A549 (cell line): ENCODE results near the gene SYCP2. TPM values are rescaled to one million over a fixed set of nuclear protein-coding genes. Genes with fewer than 3 reads are reported as not detected.

ENCODE experiments used
- ATAC-seq, 2 experiments: fragments of 200-7000 bp in 1 of 2; fragments of >200 bp in 1 of 2; cut with Nextera tagmentation in 1 of 2; cut with Tn5 transposase in 1 of 2; 3 replicates each; pipeline versions ENCODE4 v1.8.0 to v1.9.1; 2018 to 2020; ENCODE audit warnings: mild to moderate bottlenecking in 1 of 2, moderate library complexity in 1 of 2
- CTCF ChIA-PET: fragments of 300-600 bp; sonication (Branson Sonifier 250); formaldehyde crosslinking; extraction: SDS; loops from one replicate; lab custom pipeline; 2021; ENCODE audit warnings: antibody characterized with exemption, inconsistent platforms; lab: Yijun Ruan, JAX
- POLR2A ChIA-PET: fragments of 350-600 bp; formaldehyde crosslinking; extraction: SDS; loops from one replicate; lab custom pipeline; 2021; ENCODE audit warnings: antibody characterized with exemption, inconsistent platforms; lab: Yijun Ruan, JAX
- DNase-seq, 2 experiments: peaks; one replicate each; pipeline versions ENCODE4 v3.0.0 to v3.0.0-alpha.2; 2011 to 2016; ENCODE audit warnings: low read depth in 1 of 2, low spot score in 1 of 2
- FAIRE-seq: peaks from 2 replicates; lab custom pipeline; 2011; peaks lifted over from hg19 to GRCh38; lab: Jason Lieb, UNC
- H3K27ac ChIP-seq, 2 experiments: fragments of >200 bp; sonication (Bioruptor Twin); formaldehyde crosslinking; 3 replicates each; pipeline ENCODE4 v1.5.1; 2016 to 2017
- H3K4me1 ChIP-seq: fragments of >200 bp; sonication (Bioruptor Twin); formaldehyde crosslinking; 3 replicates; pipeline ENCODE4 v1.6.1; 2016
- H3K4me2 ChIP-seq: fragments of >200 bp; sonication (Bioruptor Twin); formaldehyde crosslinking; 3 replicates; pipeline ENCODE4 v1.6.1; 2016
- H3K4me3 ChIP-seq: fragments of >200 bp; sonication (Bioruptor Twin); formaldehyde crosslinking; 3 replicates; pipeline ENCODE4 v1.5.1; 2016
- H3K9me3 ChIP-seq: fragments of >200 bp; sonication (Bioruptor Twin); formaldehyde crosslinking; 3 replicates; pipeline ENCODE4 v1.6.1; 2016
- BCL3 ChIP-seq: fragments of >200 bp; sonication (Bioruptor Twin); formaldehyde crosslinking; IDR thresholded peaks from 3 replicates; pipeline ENCODE4 v1.6.1; 2016
- CBX2 ChIP-seq: fragments of 200-600 bp; sonication (generic); IDR thresholded peaks from 2 replicates; pipeline ENCODE4 v1.6.1; 2016; ENCODE audit warnings: low read depth, mild to moderate bottlenecking, borderline replicate concordance
- CBX8 ChIP-seq: fragments of 200-600 bp; sonication (generic); IDR thresholded peaks from 2 replicates; pipeline ENCODE4 v1.6.1; 2016
- EHMT2 ChIP-seq: fragments of 200-600 bp; sonication (generic); IDR thresholded peaks from 2 replicates; pipeline ENCODE4 v1.6.1; 2016; ENCODE audit warnings: antibody characterized with exemption, low read depth, mild to moderate bottlenecking, moderate library complexity
- ELK1 ChIP-seq: fragments of 150-350 bp; IDR thresholded peaks from 2 replicates; pipeline ENCODE4 v1.6.1; 2014; ENCODE audit warnings: low read depth, mild to moderate bottlenecking, low read length
- ESRRA ChIP-seq: fragments of 150-350 bp; IDR thresholded peaks from 2 replicates; pipeline ENCODE4 v1.6.1; 2014; ENCODE audit warnings: mild to moderate bottlenecking, low read length, borderline replicate concordance
- FOSB ChIP-seq: fragments of 250-450 bp; sonication (Bioruptor Pico); IDR thresholded peaks from 2 replicates; pipeline ENCODE4 v1.5.0; 2020; ENCODE audit warnings: mild to moderate bottlenecking, moderate library complexity
- FOXS1 ChIP-seq: fragments of 250-450 bp; sonication (Bioruptor Pico); IDR thresholded peaks from 2 replicates; pipeline ENCODE4 v1.5.0; 2020; ENCODE audit warnings: mild to moderate bottlenecking, moderate library complexity
- HDAC2 ChIP-seq: fragments of 200-600 bp; sonication (generic); IDR thresholded peaks from 2 replicates; pipeline ENCODE4 v1.6.1; 2016
- HEYL ChIP-seq: fragments of 250-450 bp; sonication (Bioruptor Pico); IDR thresholded peaks from 2 replicates; pipeline ENCODE4 v1.8.0; 2021; ENCODE audit warnings: mild to moderate bottlenecking, moderate library complexity
- MAZ ChIP-seq: fragments of 150-350 bp; IDR thresholded peaks from 2 replicates; pipeline ENCODE4 v1.6.1; 2014; ENCODE audit warnings: antibody characterized with exemption, low read depth, low read length, borderline replicate concordance
- MYC ChIP-seq: IDR thresholded peaks from 2 replicates; pipeline ENCODE4 v1.6.1; 2012; ENCODE audit warnings: mild to moderate bottlenecking, inconsistent platforms, low read length, improper control_type of control experiment, borderline replicate concordance
- NFE2L2 ChIP-seq: fragments of 150-350 bp; conservative IDR thresholded peaks from 2 replicates; pipeline ENCODE4 v1.6.1; 2014; ENCODE audit warnings: low read length
- PHF8 ChIP-seq: fragments of 200-600 bp; sonication (generic); IDR thresholded peaks from 2 replicates; pipeline ENCODE4 v1.6.1; 2016; ENCODE audit warnings: low read depth, mild to moderate bottlenecking, antibody characterized with exemption, moderate library complexity, borderline replicate concordance
- POLR2A ChIP-seq: IDR thresholded peaks from 2 replicates; pipeline ENCODE4 v1.6.1; 2012; ENCODE audit warnings: mild to moderate bottlenecking, low read length
- RARB ChIP-seq: fragments of 250-450 bp; sonication (Bioruptor Pico); IDR thresholded peaks from 2 replicates; pipeline ENCODE4 v1.8.0; 2021; ENCODE audit warnings: mild to moderate bottlenecking, moderate library complexity
- RCOR1 ChIP-seq: fragments of 150-350 bp; IDR thresholded peaks from 2 replicates; pipeline ENCODE4 v1.6.1; 2014; ENCODE audit warnings: antibody characterized with exemption, low read length, low read depth
- RFX5 ChIP-seq: fragments of 450-650 bp; IDR thresholded peaks from 2 replicates; pipeline ENCODE4 v1.7.1; 2014; ENCODE audit warnings: antibody characterized with exemption, mild to moderate bottlenecking, moderate library complexity
- RNF2 ChIP-seq: fragments of 200-600 bp; sonication (generic); IDR thresholded peaks from 2 replicates; pipeline ENCODE4 v1.6.1; 2016; ENCODE audit warnings: low read depth, mild to moderate bottlenecking, antibody characterized with exemption, moderate library complexity, borderline replicate concordance
- SMC3 ChIP-seq: fragments of >200 bp; sonication (Bioruptor Twin); formaldehyde crosslinking; IDR thresholded peaks from 3 replicates; pipeline ENCODE4 v1.6.1; 2018; ENCODE audit warnings: inconsistent platforms
- SREBF2 ChIP-seq: fragments of 450-650 bp; IDR thresholded peaks from 2 replicates; pipeline ENCODE4 v1.6.1; 2014; ENCODE audit warnings: mild to moderate bottlenecking, moderate library complexity
- USF2 ChIP-seq: fragments of 450-650 bp; IDR thresholded peaks from 2 replicates; pipeline ENCODE4 v1.6.1; 2014; ENCODE audit warnings: antibody characterized with exemption
- ZFP36 ChIP-seq: fragments of 450-650 bp; IDR thresholded peaks from 2 replicates; pipeline ENCODE4 v1.6.1; 2014; ENCODE audit warnings: borderline replicate concordance; ENCODE audit not compliant: partially characterized antibody
- WGBS: methylation state at CpG from one replicate; pipeline ENCODE4 v1.1.6; 2017; ENCODE audit errors: missing lambda C conversion rate; 5-methylcytosine and 5-hydroxymethylcytosine counted together
- polyA plus RNA-seq, 4 experiments: library from polyadenylated mRNA; depleted of rRNA in 3 of 4; stranded (reverse); fragments of >200 nt; fragmentation: RNase III in 1 of 4; extraction: RNeasy Plus Mini Kit Qiagen cat#74134 plus additional on column Dnase treatment in 1 of 4; gene quantifications; 2 replicates in 3 of 4; 3 replicates in 1 of 4; pipeline ENCODE4 v1.2.3, GENCODE V29; 2011 to 2017
- TF ChIP-seq, protein P1 (sequence below): IDR thresholded peaks from 2 replicates; pipeline ENCODE4 v1.6.1; 2012
- TF ChIP-seq, protein P2 (sequence below): fragments of 200-600 bp; sonication (generic); IDR thresholded peaks from 2 replicates; pipeline ENCODE4 v1.6.1; 2016; ENCODE audit warnings: antibody characterized with exemption, mild to moderate bottlenecking, moderate library complexity
- TF ChIP-seq, protein P3 (sequence below): fragments of 250-450 bp; sonication (Bioruptor Pico); IDR thresholded peaks from 2 replicates; pipeline ENCODE4 v1.5.0; 2020; ENCODE audit warnings: low read depth, mild to moderate bottlenecking, moderate library complexity

SYCP2 gene
- polyA plus RNA-seq, 2 of the 4 experiments (the other 2 are of a cell fraction), result 0.52 to 2.1 TPM

DNA sequence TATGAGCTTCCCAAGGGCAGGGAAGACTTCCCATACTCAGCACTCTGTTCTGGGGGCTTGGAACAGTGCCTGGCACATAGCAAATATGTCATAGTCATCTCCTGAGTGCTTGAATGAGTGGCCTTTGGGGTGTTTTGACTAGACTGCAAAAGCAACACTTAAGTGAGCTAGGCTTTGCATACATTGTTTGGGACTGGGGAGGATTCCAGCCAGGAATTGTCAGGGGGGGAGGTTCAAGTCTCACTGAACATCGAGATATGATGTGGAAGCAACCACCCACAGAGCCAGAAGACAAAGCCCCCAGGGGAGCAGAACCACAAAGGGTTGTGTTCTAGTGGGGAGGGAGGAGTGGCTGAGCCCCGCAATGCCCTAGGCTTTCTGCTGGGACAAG, 98.4 kb downstream of the SYCP2 start:
- TF ChIP-seq PHF8 (no peak), ESRRA (no peak), RCOR1 (no peak), CBX2 (no peak), HEYL (no peak), MAZ (no peak), SREBF2 (no peak), RNF2 (no peak), BCL3 (no peak), POLR2A (no peak)
- TF ChIP-seq, protein P1, sequence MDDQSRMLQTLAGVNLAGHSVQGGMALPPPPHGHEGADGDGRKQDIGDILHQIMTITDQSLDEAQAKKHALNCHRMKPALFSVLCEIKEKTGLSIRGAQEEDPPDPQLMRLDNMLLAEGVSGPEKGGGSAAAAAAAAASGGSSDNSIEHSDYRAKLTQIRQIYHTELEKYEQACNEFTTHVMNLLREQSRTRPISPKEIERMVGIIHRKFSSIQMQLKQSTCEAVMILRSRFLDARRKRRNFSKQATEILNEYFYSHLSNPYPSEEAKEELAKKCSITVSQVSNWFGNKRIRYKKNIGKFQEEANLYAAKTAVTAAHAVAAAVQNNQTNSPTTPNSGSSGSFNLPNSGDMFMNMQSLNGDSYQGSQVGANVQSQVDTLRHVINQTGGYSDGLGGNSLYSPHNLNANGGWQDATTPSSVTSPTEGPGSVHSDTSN, result no peak

DNA sequence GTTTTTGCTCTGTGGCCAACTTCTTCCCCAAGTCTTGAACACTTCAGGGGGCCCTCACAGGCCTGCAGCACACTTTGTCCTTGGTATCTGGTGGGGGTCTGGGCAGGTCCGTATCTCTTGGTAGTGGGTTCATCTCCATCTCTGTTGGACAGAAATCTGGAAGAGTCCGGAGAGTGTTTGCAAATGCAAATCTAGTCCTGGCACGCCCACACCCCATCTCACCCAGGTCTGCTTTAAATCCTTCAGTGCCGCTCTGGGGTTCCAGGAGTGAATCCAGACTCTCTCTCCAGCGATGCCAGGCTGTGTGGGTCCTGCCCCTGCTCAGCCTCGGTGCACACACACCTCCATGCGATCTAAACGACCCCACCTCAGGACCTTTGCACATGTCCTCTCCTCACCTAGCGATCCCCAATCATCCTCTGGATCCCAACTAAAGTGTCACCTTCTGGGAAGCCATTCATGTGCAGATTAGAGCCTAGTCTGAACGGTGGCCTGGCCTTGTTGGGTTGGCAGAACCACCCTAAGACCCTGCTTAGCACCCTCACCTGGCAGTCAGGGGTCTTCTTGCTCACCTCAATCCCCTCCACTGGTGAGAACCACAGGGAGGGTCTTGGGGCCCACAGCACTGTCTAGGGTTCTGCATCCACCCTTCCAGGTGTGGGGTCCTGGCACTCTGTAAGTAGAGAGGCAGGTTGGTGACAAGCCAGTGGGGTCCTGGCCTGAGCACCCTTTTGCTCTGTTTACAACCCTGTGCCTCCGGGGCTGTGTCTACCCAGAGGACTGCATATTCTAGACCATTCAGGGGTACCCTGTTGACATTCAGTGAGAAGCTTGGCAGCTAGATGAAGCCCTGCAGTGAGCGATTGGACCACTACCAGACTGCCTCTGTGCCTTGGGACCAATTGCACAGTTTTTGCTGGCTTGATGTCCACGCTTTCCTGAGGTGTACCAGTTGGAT, 100.8 kb downstream of the SYCP2 start:
- H3K9me3 ChIP-seq, result no peaks in the 10 kb centered on the region
- no peak overlapping the region for H3K4me3 ChIP-seq
- CTCF ChIA-PET, result interaction anchor here (1.6 kb wide), 1 partner anchor 19 kb away, joined by 4 read pairs; no protein-coding TSS in a partner anchor
- POLR2A ChIA-PET, result no interaction called here
- H3K4me1 ChIP-seq, result no peaks in the 10 kb centered on the region
- 33% methylated on average over 9 of the region's 13 CpGs for WGBS
- H3K27ac ChIP-seq, result no peak overlapping the region
- FAIRE-seq (no peak), ATAC-seq (no peak), DNase-seq (no peak)
- no peak overlapping the region for H3K4me2 ChIP-seq
- TF ChIP-seq FOSB (CRISPR knock-in tag), result no peak
- TF ChIP-seq, protein P2, sequence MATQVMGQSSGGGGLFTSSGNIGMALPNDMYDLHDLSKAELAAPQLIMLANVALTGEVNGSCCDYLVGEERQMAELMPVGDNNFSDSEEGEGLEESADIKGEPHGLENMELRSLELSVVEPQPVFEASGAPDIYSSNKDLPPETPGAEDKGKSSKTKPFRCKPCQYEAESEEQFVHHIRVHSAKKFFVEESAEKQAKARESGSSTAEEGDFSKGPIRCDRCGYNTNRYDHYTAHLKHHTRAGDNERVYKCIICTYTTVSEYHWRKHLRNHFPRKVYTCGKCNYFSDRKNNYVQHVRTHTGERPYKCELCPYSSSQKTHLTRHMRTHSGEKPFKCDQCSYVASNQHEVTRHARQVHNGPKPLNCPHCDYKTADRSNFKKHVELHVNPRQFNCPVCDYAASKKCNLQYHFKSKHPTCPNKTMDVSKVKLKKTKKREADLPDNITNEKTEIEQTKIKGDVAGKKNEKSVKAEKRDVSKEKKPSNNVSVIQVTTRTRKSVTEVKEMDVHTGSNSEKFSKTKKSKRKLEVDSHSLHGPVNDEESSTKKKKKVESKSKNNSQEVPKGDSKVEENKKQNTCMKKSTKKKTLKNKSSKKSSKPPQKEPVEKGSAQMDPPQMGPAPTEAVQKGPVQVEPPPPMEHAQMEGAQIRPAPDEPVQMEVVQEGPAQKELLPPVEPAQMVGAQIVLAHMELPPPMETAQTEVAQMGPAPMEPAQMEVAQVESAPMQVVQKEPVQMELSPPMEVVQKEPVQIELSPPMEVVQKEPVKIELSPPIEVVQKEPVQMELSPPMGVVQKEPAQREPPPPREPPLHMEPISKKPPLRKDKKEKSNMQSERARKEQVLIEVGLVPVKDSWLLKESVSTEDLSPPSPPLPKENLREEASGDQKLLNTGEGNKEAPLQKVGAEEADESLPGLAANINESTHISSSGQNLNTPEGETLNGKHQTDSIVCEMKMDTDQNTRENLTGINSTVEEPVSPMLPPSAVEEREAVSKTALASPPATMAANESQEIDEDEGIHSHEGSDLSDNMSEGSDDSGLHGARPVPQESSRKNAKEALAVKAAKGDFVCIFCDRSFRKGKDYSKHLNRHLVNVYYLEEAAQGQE, result no peak
- TF ChIP-seq CBX8, result no peak
- TF ChIP-seq RFX5, result no peak
- TF ChIP-seq, protein P3, sequence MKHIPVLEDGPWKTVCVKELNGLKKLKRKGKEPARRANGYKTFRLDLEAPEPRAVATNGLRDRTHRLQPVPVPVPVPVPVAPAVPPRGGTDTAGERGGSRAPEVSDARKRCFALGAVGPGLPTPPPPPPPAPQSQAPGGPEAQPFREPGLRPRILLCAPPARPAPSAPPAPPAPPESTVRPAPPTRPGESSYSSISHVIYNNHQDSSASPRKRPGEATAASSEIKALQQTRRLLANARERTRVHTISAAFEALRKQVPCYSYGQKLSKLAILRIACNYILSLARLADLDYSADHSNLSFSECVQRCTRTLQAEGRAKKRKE, result no peak
- TF ChIP-seq USF2, result no peak
- no peak for TF ChIP-seq SMC3
- TF ChIP-seq ZFP36, result no peak
- TF ChIP-seq ESRRA, result no peak
- TF ChIP-seq RARB (CRISPR knock-in tag), result no peak
- no peak for TF ChIP-seq HDAC2
- TF ChIP-seq NFE2L2, result no peak
- no peak for TF ChIP-seq ELK1
- no peak for TF ChIP-seq HEYL
- TF ChIP-seq, protein P1, result no peak
- no peak for TF ChIP-seq EHMT2
- no peak for TF ChIP-seq FOXS1 (CRISPR knock-in tag)
- TF ChIP-seq MYC, result no peak

More for the DNA sequence above, 98.4 kb downstream of the SYCP2 start:
- ChIA-PET POLR2A (no interaction called here), CTCF (interaction anchor here (0.5 to 2.6 kb wide), 3 partner anchors 14 to 114 kb away, joined by 3 to 7 read pairs (median 3); no protein-coding TSS in a partner anchor)
- ATAC-seq (no peak), DNase-seq (no peak), FAIRE-seq (no peak)
- Histone ChIP-seq H3K9me3 (no peaks in the 10 kb centered on the region), H3K27ac (no peak overlapping the region), H3K4me1 (no peaks in the 10 kb centered on the region), H3K4me3 (no peak overlapping the region), H3K4me2 (no peak overlapping the region)
- WGBS, result 44% methylated on average over 2 of the region's 2 CpGs
